Loucy (cell line): ENCODE results near the gene HHIP.

ENCODE experiments used
- EZH2phosphoT487 ChIP-seq: fragments of 200-600 bp; IDR thresholded peaks from 2 replicates; pipeline ENCODE4 v1.6.1; 2018; ENCODE audit warnings: antibody characterized with exemption, mild to moderate bottlenecking, moderate library complexity, borderline replicate concordance
- TF ChIP-seq, protein P1 (sequence below): fragments of 200-600 bp; sonication (generic); conservative IDR thresholded peaks from 2 replicates; pipeline ENCODE4 v1.5.1; 2014; ENCODE audit warnings: mild to moderate bottlenecking, antibody characterized with exemption, low read length

GRCh38 chr4:144699565-144699964, 53.6 kb downstream of the HHIP start:
- TF ChIP-seq, protein P1, sequence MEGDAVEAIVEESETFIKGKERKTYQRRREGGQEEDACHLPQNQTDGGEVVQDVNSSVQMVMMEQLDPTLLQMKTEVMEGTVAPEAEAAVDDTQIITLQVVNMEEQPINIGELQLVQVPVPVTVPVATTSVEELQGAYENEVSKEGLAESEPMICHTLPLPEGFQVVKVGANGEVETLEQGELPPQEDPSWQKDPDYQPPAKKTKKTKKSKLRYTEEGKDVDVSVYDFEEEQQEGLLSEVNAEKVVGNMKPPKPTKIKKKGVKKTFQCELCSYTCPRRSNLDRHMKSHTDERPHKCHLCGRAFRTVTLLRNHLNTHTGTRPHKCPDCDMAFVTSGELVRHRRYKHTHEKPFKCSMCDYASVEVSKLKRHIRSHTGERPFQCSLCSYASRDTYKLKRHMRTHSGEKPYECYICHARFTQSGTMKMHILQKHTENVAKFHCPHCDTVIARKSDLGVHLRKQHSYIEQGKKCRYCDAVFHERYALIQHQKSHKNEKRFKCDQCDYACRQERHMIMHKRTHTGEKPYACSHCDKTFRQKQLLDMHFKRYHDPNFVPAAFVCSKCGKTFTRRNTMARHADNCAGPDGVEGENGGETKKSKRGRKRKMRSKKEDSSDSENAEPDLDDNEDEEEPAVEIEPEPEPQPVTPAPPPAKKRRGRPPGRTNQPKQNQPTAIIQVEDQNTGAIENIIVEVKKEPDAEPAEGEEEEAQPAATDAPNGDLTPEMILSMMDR, result no peak
- TF ChIP-seq EZH2phosphoT487, result no peak
